ENCODE measurements around the gene TGM3.

DNA sequence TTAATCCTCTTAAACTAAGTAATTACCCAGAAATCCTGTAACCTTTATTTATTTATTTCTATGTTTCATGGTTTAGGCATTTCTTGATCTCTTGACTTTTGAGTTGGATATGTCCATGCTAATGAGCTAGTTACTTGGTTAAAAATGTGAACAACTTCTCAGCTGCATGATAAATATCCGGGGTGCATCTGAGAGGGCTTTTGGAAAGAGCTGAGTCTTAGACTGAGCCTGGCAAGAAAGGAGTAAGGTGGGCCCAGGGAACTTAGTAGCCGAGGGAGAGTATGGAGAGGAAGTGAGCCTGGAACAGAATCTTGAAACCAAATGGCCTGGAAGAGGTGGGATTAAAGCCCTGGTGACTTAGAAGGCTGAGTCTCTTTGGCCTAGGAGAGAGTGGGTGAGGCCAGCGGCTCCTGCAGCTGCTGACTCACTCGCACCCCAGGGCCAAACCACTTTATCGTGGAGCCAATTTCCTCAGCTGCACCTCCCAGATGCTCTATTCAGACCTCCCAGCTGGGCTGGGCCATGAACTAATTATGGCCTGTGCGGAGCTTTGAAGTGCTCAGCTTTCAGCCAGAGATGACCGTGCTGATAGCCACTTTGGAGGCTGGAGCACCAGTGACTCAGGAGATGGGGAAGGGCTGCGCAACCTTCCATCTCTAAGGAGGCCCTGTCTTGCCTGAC, 19.1 kb downstream of the TGM3 start:
- TF ChIP-seq, protein P1, sequence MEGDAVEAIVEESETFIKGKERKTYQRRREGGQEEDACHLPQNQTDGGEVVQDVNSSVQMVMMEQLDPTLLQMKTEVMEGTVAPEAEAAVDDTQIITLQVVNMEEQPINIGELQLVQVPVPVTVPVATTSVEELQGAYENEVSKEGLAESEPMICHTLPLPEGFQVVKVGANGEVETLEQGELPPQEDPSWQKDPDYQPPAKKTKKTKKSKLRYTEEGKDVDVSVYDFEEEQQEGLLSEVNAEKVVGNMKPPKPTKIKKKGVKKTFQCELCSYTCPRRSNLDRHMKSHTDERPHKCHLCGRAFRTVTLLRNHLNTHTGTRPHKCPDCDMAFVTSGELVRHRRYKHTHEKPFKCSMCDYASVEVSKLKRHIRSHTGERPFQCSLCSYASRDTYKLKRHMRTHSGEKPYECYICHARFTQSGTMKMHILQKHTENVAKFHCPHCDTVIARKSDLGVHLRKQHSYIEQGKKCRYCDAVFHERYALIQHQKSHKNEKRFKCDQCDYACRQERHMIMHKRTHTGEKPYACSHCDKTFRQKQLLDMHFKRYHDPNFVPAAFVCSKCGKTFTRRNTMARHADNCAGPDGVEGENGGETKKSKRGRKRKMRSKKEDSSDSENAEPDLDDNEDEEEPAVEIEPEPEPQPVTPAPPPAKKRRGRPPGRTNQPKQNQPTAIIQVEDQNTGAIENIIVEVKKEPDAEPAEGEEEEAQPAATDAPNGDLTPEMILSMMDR (optimal IDR thresholded peaks at IDR 0.05 in 1 of 3, IDR thresholded peaks at IDR 0.05 in 1 of 3, conservative IDR thresholded peaks at IDR 0.05 in 1 of 3; ENCODE audit: extremely low read depth in 1 of 3, insufficient read depth in 2 of 3, low read length in 3 of 3), result no peak
- TF ChIP-seq EZH2 (IDR thresholded peaks at IDR 0.05; ENCODE audit: low read length), result no peak
